ENCODE results near the gene UBXN6.

GRCh38 chr19:4504297-4504701 lies 46.7 kb upstream of the UBXN6 start:
- TF ChIP-seq, protein P1, sequence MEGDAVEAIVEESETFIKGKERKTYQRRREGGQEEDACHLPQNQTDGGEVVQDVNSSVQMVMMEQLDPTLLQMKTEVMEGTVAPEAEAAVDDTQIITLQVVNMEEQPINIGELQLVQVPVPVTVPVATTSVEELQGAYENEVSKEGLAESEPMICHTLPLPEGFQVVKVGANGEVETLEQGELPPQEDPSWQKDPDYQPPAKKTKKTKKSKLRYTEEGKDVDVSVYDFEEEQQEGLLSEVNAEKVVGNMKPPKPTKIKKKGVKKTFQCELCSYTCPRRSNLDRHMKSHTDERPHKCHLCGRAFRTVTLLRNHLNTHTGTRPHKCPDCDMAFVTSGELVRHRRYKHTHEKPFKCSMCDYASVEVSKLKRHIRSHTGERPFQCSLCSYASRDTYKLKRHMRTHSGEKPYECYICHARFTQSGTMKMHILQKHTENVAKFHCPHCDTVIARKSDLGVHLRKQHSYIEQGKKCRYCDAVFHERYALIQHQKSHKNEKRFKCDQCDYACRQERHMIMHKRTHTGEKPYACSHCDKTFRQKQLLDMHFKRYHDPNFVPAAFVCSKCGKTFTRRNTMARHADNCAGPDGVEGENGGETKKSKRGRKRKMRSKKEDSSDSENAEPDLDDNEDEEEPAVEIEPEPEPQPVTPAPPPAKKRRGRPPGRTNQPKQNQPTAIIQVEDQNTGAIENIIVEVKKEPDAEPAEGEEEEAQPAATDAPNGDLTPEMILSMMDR (IDR thresholded peaks at IDR 0.05; ENCODE audit: insufficient read depth, low read depth, low read length), result no peak
- TF ChIP-seq EZH2 (IDR thresholded peaks at IDR 0.05; ENCODE audit: insufficient read depth, low read length), result no peak
